Neural crest cell (in vitro differentiated cells): ENCODE results near the gene CDK5. TPM values are rescaled to one million over a fixed set of nuclear protein-coding genes. Genes with fewer than 3 reads are reported as not detected.
A peak's percentile ranks its signal among the peaks of the same experiment; 100 is the strongest.

Experiments
- DNase-seq: peaks from one replicate; pipeline ENCODE4 v3.0.0; 2021; ENCODE audit warnings: low read depth, mixed read lengths, low spot score
- H3K27ac Mint-ChIP-seq: one replicate; pipeline ENCODE4 v1.8.0; 2021; ENCODE audit warnings: mild to moderate bottlenecking, mixed read lengths; ENCODE audit not compliant: unreplicated experiment
- H3K27me3 Mint-ChIP-seq: 2 replicates; pipeline ENCODE4 v1.8.0; 2021; ENCODE audit warnings: low read depth, mild to moderate bottlenecking, mixed read lengths
- H3K36me3 Mint-ChIP-seq: 2 replicates; pipeline ENCODE4 v1.8.0; 2021; ENCODE audit warnings: low read depth, mild to moderate bottlenecking, mixed read lengths
- H3K4me1 Mint-ChIP-seq: 2 replicates; pipeline ENCODE4 v1.8.0; 2021; ENCODE audit warnings: mixed read lengths
- H3K4me3 Mint-ChIP-seq: one replicate; pipeline ENCODE4 v1.8.0; 2021; ENCODE audit warnings: mild to moderate bottlenecking, mixed read lengths
- H3K9me3 Mint-ChIP-seq: 2 replicates; pipeline ENCODE4 v1.8.0; 2021; ENCODE audit warnings: mixed read lengths
- total RNA-seq: library from RNA; stranded (reverse); gene quantifications from 2 replicates; pipeline ENCODE4 v1.2.1, GENCODE V29; 2021
- TF ChIP-seq, protein P1 (sequence below): fragments of 200-600 bp; sonication (generic); conservative IDR thresholded peaks from 2 replicates; pipeline ENCODE4 v1.5.0; 2021; ENCODE audit warnings: antibody characterized with exemption, mild to moderate bottlenecking

Gene CDK5
- total RNA-seq, 1 donor from 2014 or later: 38.9 TPM

DNA sequence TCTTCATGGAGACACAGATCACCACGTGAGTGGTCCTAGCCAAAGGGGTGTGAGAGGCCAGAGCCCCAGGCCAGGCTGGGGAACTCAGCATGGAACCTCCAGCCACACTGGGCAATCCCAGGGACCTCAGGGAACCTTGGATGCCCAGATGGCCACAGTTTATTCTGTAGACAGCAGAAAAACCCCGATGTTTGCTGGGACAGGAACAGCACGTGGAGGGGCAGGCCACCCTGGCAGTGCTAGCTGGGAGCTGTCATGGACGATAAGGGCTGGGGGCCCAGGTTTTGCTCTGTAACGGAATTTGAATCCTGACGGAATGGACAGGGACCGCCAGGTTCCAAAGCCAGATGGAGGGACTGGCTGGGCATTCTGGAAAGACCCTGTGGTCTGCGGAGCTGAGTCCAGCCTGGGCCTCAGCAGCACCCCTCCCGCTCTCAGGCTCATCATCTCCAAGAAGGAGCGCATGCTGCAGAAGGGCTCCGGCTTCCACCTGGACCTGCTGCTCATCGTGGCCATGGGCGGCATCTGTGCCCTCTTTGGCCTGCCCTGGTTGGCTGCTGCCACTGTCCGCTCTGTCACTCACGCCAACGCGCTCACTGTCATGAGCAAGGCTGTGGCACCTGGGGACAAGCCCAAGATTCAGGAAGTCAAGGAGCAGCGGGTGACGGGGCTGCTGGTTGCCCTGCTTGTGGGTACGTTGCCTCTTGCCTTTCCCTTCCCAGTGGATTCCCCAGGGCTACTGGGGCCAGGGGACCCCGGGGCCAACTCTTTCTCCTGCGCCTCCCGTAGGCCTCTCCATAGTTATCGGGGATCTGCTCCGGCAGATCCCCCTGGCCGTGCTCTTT lies 17.3 kb upstream of the CDK5 start:
- Mint-ChIP-seq H3K36me3 (peaks cover 7% of the 10 kb centered on the region), H3K4me3 (peak overlapping the region; percentile 71), H3K27ac (peak overlapping the region; percentile 43), H3K9me3 (no peaks in the 10 kb centered on the region), H3K4me1 (peaks cover 16% of the 10 kb centered on the region), H3K27me3 (no peaks in the 10 kb centered on the region)
- no peak for DNase-seq
- TF ChIP-seq, protein P1, sequence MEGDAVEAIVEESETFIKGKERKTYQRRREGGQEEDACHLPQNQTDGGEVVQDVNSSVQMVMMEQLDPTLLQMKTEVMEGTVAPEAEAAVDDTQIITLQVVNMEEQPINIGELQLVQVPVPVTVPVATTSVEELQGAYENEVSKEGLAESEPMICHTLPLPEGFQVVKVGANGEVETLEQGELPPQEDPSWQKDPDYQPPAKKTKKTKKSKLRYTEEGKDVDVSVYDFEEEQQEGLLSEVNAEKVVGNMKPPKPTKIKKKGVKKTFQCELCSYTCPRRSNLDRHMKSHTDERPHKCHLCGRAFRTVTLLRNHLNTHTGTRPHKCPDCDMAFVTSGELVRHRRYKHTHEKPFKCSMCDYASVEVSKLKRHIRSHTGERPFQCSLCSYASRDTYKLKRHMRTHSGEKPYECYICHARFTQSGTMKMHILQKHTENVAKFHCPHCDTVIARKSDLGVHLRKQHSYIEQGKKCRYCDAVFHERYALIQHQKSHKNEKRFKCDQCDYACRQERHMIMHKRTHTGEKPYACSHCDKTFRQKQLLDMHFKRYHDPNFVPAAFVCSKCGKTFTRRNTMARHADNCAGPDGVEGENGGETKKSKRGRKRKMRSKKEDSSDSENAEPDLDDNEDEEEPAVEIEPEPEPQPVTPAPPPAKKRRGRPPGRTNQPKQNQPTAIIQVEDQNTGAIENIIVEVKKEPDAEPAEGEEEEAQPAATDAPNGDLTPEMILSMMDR: no peak

DNA sequence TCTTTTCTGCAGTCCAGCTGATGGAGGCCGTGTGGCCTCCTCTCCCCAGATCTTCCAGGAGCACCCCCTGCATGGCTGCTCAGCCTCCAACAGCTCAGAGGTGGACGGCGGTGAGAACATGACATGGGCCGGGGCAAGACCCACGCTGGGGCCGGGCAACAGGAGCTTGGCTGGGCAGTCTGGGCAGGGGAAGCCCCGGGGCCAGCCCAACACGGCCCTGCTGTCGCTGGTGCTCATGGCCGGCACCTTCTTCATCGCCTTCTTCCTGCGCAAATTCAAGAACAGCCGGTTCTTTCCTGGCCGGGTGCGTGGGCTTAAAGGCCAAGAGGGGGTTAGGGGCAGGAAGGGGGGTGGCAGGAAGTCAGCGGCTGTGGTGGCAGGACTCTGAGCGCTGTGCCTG lies 16.3 kb upstream of the CDK5 start:
- Mint-ChIP-seq H3K4me1 (peaks cover 9% of the 10 kb centered on the region), H3K4me3 (peak overlapping the region; percentile 49), H3K36me3 (peaks cover 5% of the 10 kb centered on the region)

DNA sequence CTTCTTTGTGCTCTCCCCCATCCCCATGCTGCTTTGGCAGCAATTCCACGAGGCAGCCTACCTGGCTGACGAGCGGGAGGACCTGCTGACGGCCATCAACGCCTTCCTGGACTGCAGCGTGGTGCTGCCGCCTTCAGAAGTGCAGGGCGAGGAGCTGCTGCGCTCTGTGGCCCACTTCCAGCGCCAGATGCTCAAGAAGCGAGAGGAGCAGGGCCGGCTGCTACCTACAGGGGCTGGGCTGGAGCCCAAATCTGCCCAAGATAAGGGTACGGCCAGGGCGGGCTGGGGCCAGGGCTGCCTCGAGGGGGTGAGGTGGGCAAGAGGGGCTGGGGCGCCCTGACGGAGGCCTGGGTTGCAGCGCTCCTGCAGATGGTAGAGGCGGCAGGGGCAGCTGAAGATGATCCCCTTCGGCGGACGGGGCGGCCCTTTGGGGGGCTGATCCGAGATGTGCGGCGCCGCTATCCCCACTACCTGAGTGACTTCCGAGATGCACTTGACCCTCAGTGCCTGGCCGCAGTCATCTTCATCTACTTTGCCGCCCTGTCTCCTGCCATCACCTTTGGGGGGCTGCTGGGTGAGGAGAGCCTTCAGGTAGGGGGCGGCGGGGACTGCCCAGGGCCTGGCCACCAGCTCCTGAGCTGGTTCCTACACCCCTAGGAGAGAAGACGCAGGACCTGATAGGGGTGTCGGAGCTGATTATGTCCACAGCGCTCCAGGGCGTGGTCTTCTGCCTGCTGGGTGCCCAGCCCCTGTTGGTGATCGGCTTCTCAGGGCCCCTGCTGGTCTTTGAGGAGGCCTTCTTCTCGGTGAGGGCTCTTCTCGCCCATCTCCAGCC lies 13.6 kb upstream of the CDK5 start:
- Mint-ChIP-seq H3K4me3 (no peak overlapping the region), H3K27ac (no peak overlapping the region), H3K9me3 (no peaks in the 10 kb centered on the region), H3K4me1 (no peaks in the 10 kb centered on the region), H3K27me3 (no peaks in the 10 kb centered on the region), H3K36me3 (peaks cover 5% of the 10 kb centered on the region)
- no peak for DNase-seq
- TF ChIP-seq, protein P1: no peak

More for the DNA sequence above, 16.3 kb upstream of the CDK5 start:
- Mint-ChIP-seq H3K27ac (no peak overlapping the region), H3K27me3 (no peaks in the 10 kb centered on the region), H3K9me3 (no peaks in the 10 kb centered on the region)
- TF ChIP-seq, protein P1: no peak
- DNase-seq: no peak

- Mint-ChIP-seq H3K36me3 (peaks cover 5% of the 10 kb centered on the region), H3K27ac (no peak overlapping the region)
These were observed 12.9 kb upstream of the CDK5 start for GRCh38 chr7:151070574-151070960.

DNA sequence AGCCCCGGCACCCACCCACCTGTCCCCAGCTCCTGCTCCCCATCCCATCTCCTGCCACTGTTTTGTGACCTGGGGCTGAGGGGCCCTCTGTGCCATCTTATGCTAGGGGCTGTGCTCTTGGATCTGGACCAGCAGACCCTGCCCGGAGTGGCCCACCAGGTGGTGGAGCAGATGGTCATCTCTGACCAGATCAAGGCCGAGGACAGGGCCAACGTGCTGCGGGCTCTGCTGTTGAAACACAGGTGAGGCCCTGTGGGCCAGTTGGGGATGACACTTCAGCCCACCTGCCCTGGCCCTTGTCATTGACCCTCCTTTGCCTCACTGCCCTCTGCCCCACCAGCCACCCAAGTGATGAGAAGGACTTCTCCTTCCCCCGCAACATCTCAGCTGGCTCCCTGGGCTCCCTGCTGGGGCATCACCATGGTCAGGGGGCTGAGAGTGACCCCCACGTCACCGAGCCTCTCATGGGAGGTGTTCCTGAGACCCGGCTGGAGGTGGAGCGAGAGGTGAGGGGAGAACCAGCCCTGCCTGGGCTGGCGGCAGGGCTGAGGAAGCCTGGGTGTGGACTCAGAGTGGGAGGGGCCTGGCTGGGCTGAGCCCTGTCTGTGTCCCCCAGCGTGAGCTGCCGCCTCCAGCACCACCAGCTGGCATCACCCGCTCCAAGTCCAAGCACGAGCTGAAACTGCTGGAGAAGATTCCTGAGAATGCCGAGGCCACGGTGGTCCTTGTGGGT lies 12.3 kb upstream of the CDK5 start:
- H3K27ac Mint-ChIP-seq: no peak overlapping the region

More at GRCh38 chr7:151070574-151070960, 12.9 kb upstream of the CDK5 start:
- Mint-ChIP-seq H3K27me3 (no peaks in the 10 kb centered on the region), H3K4me1 (no peaks in the 10 kb centered on the region), H3K9me3 (no peaks in the 10 kb centered on the region), H3K4me3 (no peak overlapping the region)
- TF ChIP-seq, protein P1: no peak
- no peak for DNase-seq

More for the DNA sequence above, 12.3 kb upstream of the CDK5 start:
- no peaks in the 10 kb centered on the region for H3K4me1 Mint-ChIP-seq
- TF ChIP-seq, protein P1: no peak
- H3K9me3 Mint-ChIP-seq: no peaks in the 10 kb centered on the region
- no peak for DNase-seq
- H3K27me3 Mint-ChIP-seq: no peaks in the 10 kb centered on the region
- no peak overlapping the region for H3K4me3 Mint-ChIP-seq
- peaks cover 2% of the 10 kb centered on the region for H3K36me3 Mint-ChIP-seq
